PC-9 (cell line): ENCODE data around the gene KLHL26. TPM values are rescaled to one million over a fixed set of nuclear protein-coding genes. Genes with fewer than 3 reads are reported as not detected.

Source experiments
- BruUV-seq: library from RNA; stranded (reverse); fragments of 400-500 nt; replicated peaks from 2 replicates; lab custom pipeline; 2021; lab: Mats Ljungman, UMichigan
- CTCF ChIA-PET: fragments of 300-600 bp; sonication (Branson Sonifier 250); formaldehyde crosslinking; loops from one replicate; lab custom pipeline; 2022; ENCODE audit warnings: antibody characterized with exemption; lab: Charles Lee
- POLR2A ChIA-PET: fragments of 300-600 bp; sonication (Branson Sonifier 250); formaldehyde crosslinking; loops from one replicate; lab custom pipeline; 2022; ENCODE audit warnings: antibody characterized with exemption; ENCODE audit not compliant: unreplicated experiment; lab: Charles Lee
- DNase-seq, 2 experiments: peaks; one replicate each; pipeline versions ENCODE4 v3.0.0 to v3.0.0-alpha.2; 2015 to 2022; ENCODE audit warnings: mixed read lengths in 1 of 2
- H2AFZ ChIP-seq: fragments of 200-600 bp; sonication (generic); 2 replicates; pipeline ENCODE4 v1.8.1; 2017; ENCODE audit warnings: antibody characterized with exemption
- H3F3A ChIP-seq: fragments of 200-600 bp; sonication (generic); 2 replicates; pipeline ENCODE4 v1.8.1; 2017; ENCODE audit warnings: antibody characterized with exemption, mild to moderate bottlenecking, low read depth; ENCODE audit not compliant: insufficient read depth
- H3K27ac ChIP-seq: fragments of 200-600 bp; sonication (generic); 2 replicates; pipeline ENCODE4 v1.6.1; 2016; ENCODE audit warnings: mixed run types
- H3K27me3 ChIP-seq: fragments of 200-600 bp; sonication (generic); 2 replicates; pipeline ENCODE4 v1.6.1; 2016; ENCODE audit warnings: low read depth, mixed run types; ENCODE audit not compliant: insufficient read depth
- H3K36me3 ChIP-seq: fragments of 200-600 bp; sonication (generic); 2 replicates; pipeline ENCODE4 v1.6.1; 2016; ENCODE audit warnings: low read depth, mixed run types
- H3K4me1 ChIP-seq: fragments of 200-600 bp; sonication (generic); replicated peaks from 2 replicates; pipeline ENCODE4 v1.6.1; 2016; ENCODE audit warnings: mixed run types; ENCODE audit not compliant: insufficient read depth
- H3K4me2 ChIP-seq: fragments of 200-600 bp; sonication (generic); 2 replicates; pipeline ENCODE4 v1.6.1; 2017; ENCODE audit warnings: mixed run types
- H3K4me3 ChIP-seq: fragments of 200-600 bp; sonication (generic); 2 replicates; pipeline ENCODE4 v1.6.1; 2016; ENCODE audit warnings: mixed run types
- H3K79me2 ChIP-seq: fragments of 200-600 bp; sonication (generic); 2 replicates; pipeline ENCODE4 v1.6.1; 2017; ENCODE audit warnings: low read depth, mixed run types
- H3K9me2 ChIP-seq: fragments of 200-600 bp; sonication (generic); 2 replicates; pipeline ENCODE4 v1.8.1; 2017; ENCODE audit warnings: mild to moderate bottlenecking; ENCODE audit not compliant: insufficient read depth
- H3K9me3 ChIP-seq: fragments of 200-600 bp; sonication (generic); 2 replicates; pipeline ENCODE4 v1.8.1; 2016; ENCODE audit warnings: low read depth; ENCODE audit not compliant: insufficient read depth
- H4K20me1 ChIP-seq: fragments of 200-600 bp; sonication (generic); 2 replicates; pipeline ENCODE4 v1.8.1; 2017; ENCODE audit not compliant: insufficient read depth
- CTCF ChIP-seq: fragments of 200-600 bp; sonication (generic); conservative IDR thresholded peaks from 2 replicates; pipeline ENCODE4 v1.6.1; 2017; ENCODE audit warnings: mixed run types, antibody characterized with exemption, mild to moderate bottlenecking, moderate library complexity
- EZH2 ChIP-seq: fragments of 200-600 bp; sonication (generic); IDR thresholded peaks from 2 replicates; pipeline ENCODE4 v1.8.0; 2017; ENCODE audit warnings: antibody characterized with exemption, low read depth
- intact Hi-C: fragments of 100-400 bp; cut with micrococcal nuclease; formaldehyde crosslinking; loops from one replicate; pipeline ENCODE4 v1.10.0; 2022; ENCODE audit not compliant: unreplicated experiment
- total RNA-seq: library from RNA; stranded (reverse); gene quantifications from 2 replicates; pipeline ENCODE4 v1.2.3, GENCODE V29; 2021

KLHL26 gene
- total RNA-seq, 1 experiment from 2014 or later: 11.8 TPM

GRCh38 chr19:18669524-18669817 is 32.6 kb downstream of the KLHL26 start:
- Histone ChIP-seq H3F3A (peaks cover 3% of the 10 kb centered on the region), H3K27me3 (no peaks in the 10 kb centered on the region), H2AFZ (no peak overlapping the region), H3K4me1 (no peaks in the 10 kb centered on the region; the same call in 1 of the 2 replicates), H3K79me2 (no peaks in the 10 kb centered on the region), H3K9me3 (no peaks in the 10 kb centered on the region), H3K4me3 (no peak overlapping the region), H3K9me2 (no peaks in the 10 kb centered on the region), H3K36me3 (no peaks in the 10 kb centered on the region), H3K4me2 (no peak overlapping the region), H3K27ac (no peak overlapping the region), H4K20me1 (0 out of 2 replicates have a peak, but pooled peaks cover 5% of the 10 kb centered on the region)
- intact Hi-C loops: no loop called here
- DNase-seq: peak in 1 of 2 experiments; percentile 8
- CTCF ChIA-PET: no interaction called here
- TF ChIP-seq CTCF: no peak
- no peak for TF ChIP-seq EZH2
- POLR2A ChIA-PET: no interaction called here
- BruUV-seq: no TSS peak

GRCh38 chr19:18669883-18670282 is 33.1 kb downstream of the KLHL26 start:
- no peak for TF ChIP-seq EZH2
- no peak for TF ChIP-seq CTCF
- Histone ChIP-seq H3K27ac (no peak overlapping the region), H2AFZ (no peak overlapping the region), H3F3A (peaks cover 3% of the 10 kb centered on the region), H3K9me3 (no peaks in the 10 kb centered on the region), H3K4me2 (no peak overlapping the region), H3K27me3 (no peaks in the 10 kb centered on the region), H3K4me3 (no peak overlapping the region), H3K36me3 (no peaks in the 10 kb centered on the region), H3K4me1 (no peaks in the 10 kb centered on the region; the same call in 1 of the 2 replicates), H3K79me2 (no peaks in the 10 kb centered on the region), H3K9me2 (no peaks in the 10 kb centered on the region), H4K20me1 (0 out of 2 replicates have a peak, but pooled peaks cover 5% of the 10 kb centered on the region)
- intact Hi-C loops: loop anchor here (10.0 kb wide), 1 partner anchor 205 kb away; no protein-coding TSS in a partner anchor
- POLR2A ChIA-PET: no interaction called here
- CTCF ChIA-PET: no interaction called here
- DNase-seq: no peak
- BruUV-seq: no TSS peak

- TF ChIP-seq EZH2 (no peak), CTCF (no peak)
- Histone ChIP-seq H3K9me2 (no peaks in the 10 kb centered on the region), H4K20me1 (0 out of 2 replicates have a peak, but pooled peaks cover 5% of the 10 kb centered on the region), H2AFZ (no peak overlapping the region), H3K4me3 (no peak overlapping the region), H3K79me2 (no peaks in the 10 kb centered on the region), H3K27ac (no peak overlapping the region), H3F3A (peaks cover 3% of the 10 kb centered on the region), H3K36me3 (no peaks in the 10 kb centered on the region), H3K4me1 (no peaks in the 10 kb centered on the region; the same call in 1 of the 2 replicates), H3K27me3 (no peaks in the 10 kb centered on the region), H3K4me2 (no peak overlapping the region), H3K9me3 (no peaks in the 10 kb centered on the region)
- intact Hi-C loops: loop anchor here (10.0 kb wide), 1 partner anchor 206 kb away; no protein-coding TSS in a partner anchor
- no TSS peak for BruUV-seq
- peak in 1 of 2 experiments; percentile 8 for DNase-seq
- CTCF ChIA-PET: no interaction called here
- POLR2A ChIA-PET: no interaction called here
These were observed 33.5 kb downstream of the KLHL26 start for GRCh38 chr19:18670312-18670711.
